IMR-90 (cell line): ENCODE data around the gene OR52W1. TPM values are rescaled to one million over a fixed set of nuclear protein-coding genes. Genes with fewer than 3 reads are reported as not detected.

Source experiments
- ATAC-seq: fragments of 200-7000 bp; cut with Tn5 transposase; 2 replicates; pipeline ENCODE4 v1.9.1; 2020; ENCODE audit warnings: low read depth, mild to moderate bottlenecking, moderate library complexity
- BruUV-seq: library from RNA; stranded (reverse); fragments of 400-500 nt; replicated peaks from 2 replicates; lab custom pipeline; 2021; lab: Mats Ljungman, UMichigan
- CTCF ChIA-PET: fragments of 300-600 bp; formaldehyde crosslinking; extraction: SDS; loops from one replicate; lab custom pipeline; 2021; ENCODE audit warnings: antibody characterized with exemption; lab: Yijun Ruan, JAX
- POLR2A ChIA-PET: fragments of 300-600 bp; sonication (Branson Sonifier 250); formaldehyde crosslinking; loops from one replicate; lab custom pipeline; 2022; ENCODE audit warnings: antibody characterized with exemption; ENCODE audit not compliant: unreplicated experiment; lab: Charles Lee
- DNase-seq: peaks from one replicate; pipeline ENCODE4 v3.0.0; 2013
- H2AFZ ChIP-seq: replicated peaks from 2 replicates; pipeline ENCODE3; 2013; ENCODE audit warnings: low read length, mild to moderate bottlenecking; ENCODE audit not compliant: poor library complexity
- H2AK5ac ChIP-seq: 2 replicates; pipeline ENCODE4 v1.6.1; 2013; ENCODE audit warnings: low read depth, low read length, inconsistent platforms
- H2AK9ac ChIP-seq: replicated peaks from 2 replicates; pipeline ENCODE3; 2013; ENCODE audit warnings: mild to moderate bottlenecking, low read depth, low read length, moderate library complexity; ENCODE audit not compliant: poor library complexity
- H2BK120ac ChIP-seq: 2 replicates; pipeline ENCODE4 v1.6.1; 2013; ENCODE audit warnings: low read depth, low read length, inconsistent platforms
- H2BK15ac ChIP-seq: 3 replicates; pipeline ENCODE4 v1.6.1; 2013; ENCODE audit warnings: low read depth, low read length, inconsistent platforms
- H2BK20ac ChIP-seq: 2 replicates; pipeline ENCODE4 v1.6.1; 2013; ENCODE audit warnings: low read depth, mild to moderate bottlenecking, inconsistent platforms, low read length, moderate library complexity
- H2BK5ac ChIP-seq: 2 replicates; pipeline ENCODE4 v1.6.1; 2013; ENCODE audit warnings: mild to moderate bottlenecking, low read depth, low read length, inconsistent platforms; ENCODE audit not compliant: poor library complexity, severe bottlenecking
- H3K14ac ChIP-seq: replicated peaks from 2 replicates; pipeline ENCODE4 v1.6.1; 2013; ENCODE audit warnings: low read depth, low read length, inconsistent platforms
- H3K18ac ChIP-seq: 2 replicates; pipeline ENCODE4 v1.6.1; 2013; ENCODE audit warnings: low read depth, low read length, control low read depth
- H3K23ac ChIP-seq: 2 replicates; pipeline ENCODE4 v1.6.1; 2013; ENCODE audit warnings: low read depth, low read length, inconsistent platforms
- H3K27ac ChIP-seq: 2 replicates; pipeline ENCODE4 v1.5.1; 2013; ENCODE audit warnings: mild to moderate bottlenecking, control low read depth, low read length; ENCODE audit not compliant: insufficient read depth
- H3K27me3 ChIP-seq: 2 replicates; pipeline ENCODE4 v1.6.1; 2013; ENCODE audit warnings: low read length; ENCODE audit not compliant: control insufficient read depth, insufficient read depth
- H3K36me3 ChIP-seq: 2 replicates; pipeline ENCODE4 v1.6.1; 2013; ENCODE audit warnings: low read length, mixed read lengths; ENCODE audit not compliant: control insufficient read depth, insufficient read depth
- H3K4ac ChIP-seq: 2 replicates; pipeline ENCODE4 v1.6.1; 2013; ENCODE audit warnings: low read depth, low read length, inconsistent platforms
- H3K4me1 ChIP-seq: 2 replicates; pipeline ENCODE4 v1.6.1; 2013; ENCODE audit warnings: low read length, mixed read lengths; ENCODE audit not compliant: control insufficient read depth, insufficient read depth
- H3K4me2 ChIP-seq: 2 replicates; pipeline ENCODE4 v1.6.1; 2013; ENCODE audit warnings: low read depth, mild to moderate bottlenecking, control low read depth, low read length, moderate library complexity
- H3K4me3 ChIP-seq: 2 replicates; pipeline ENCODE4 v1.5.1; 2013; ENCODE audit warnings: low read depth, mild to moderate bottlenecking, control low read depth, low read length, moderate library complexity; ENCODE audit not compliant: insufficient read depth
- H3K56ac ChIP-seq: 2 replicates; pipeline ENCODE4 v1.6.1; 2013; ENCODE audit warnings: low read length, inconsistent platforms; ENCODE audit not compliant: insufficient read depth; ENCODE audit errors: extremely low read depth
- H3K79me1 ChIP-seq, 2 experiments: 2 replicates each; pipeline ENCODE4 v1.6.1; 2013; ENCODE audit warnings: low read length in 2 of 2, inconsistent platforms in 1 of 2, low read depth in 1 of 2
- H3K9ac ChIP-seq: 2 replicates; pipeline ENCODE4 v1.6.1; 2013; ENCODE audit warnings: low read depth, low read length, control low read depth
- H3K9me1 ChIP-seq: 2 replicates; pipeline ENCODE4 v1.6.1; 2013; ENCODE audit warnings: low read length, inconsistent platforms; ENCODE audit not compliant: insufficient read depth
- H3K9me3 ChIP-seq: 2 replicates; pipeline ENCODE4 v1.6.1; 2013; ENCODE audit warnings: low read length; ENCODE audit not compliant: control insufficient read depth, insufficient read depth
- H4K20me1 ChIP-seq: 2 replicates; pipeline ENCODE4 v1.6.1; 2013; ENCODE audit warnings: low read length, inconsistent platforms; ENCODE audit not compliant: insufficient read depth
- H4K5ac ChIP-seq: 2 replicates; pipeline ENCODE4 v1.6.1; 2013; ENCODE audit warnings: mild to moderate bottlenecking, low read depth, low read length, control low read depth
- H4K8ac ChIP-seq, 2 experiments: 2 replicates each; pipeline ENCODE4 v1.6.1; 2013; ENCODE audit warnings: low read depth in 2 of 2, low read length in 2 of 2, control low read depth in 1 of 2, inconsistent platforms in 1 of 2
- H4K91ac ChIP-seq: 2 replicates; pipeline ENCODE4 v1.6.1; 2013; ENCODE audit warnings: low read depth, low read length, inconsistent platforms; ENCODE audit not compliant: insufficient read depth
- CEBPB ChIP-seq: IDR thresholded peaks from 2 replicates; pipeline ENCODE4 v1.6.1; 2012; ENCODE audit warnings: low read depth, low read length, improper control_type of control experiment
- CHD1 ChIP-seq: IDR thresholded peaks from 2 replicates; pipeline ENCODE4 v1.6.1; 2012; ENCODE audit warnings: low read depth, low read length, improper control_type of control experiment
- MXI1 ChIP-seq: IDR thresholded peaks from 2 replicates; pipeline ENCODE4 v1.6.1; 2012; ENCODE audit warnings: low read depth, mild to moderate bottlenecking, low read length, moderate library complexity, borderline replicate concordance
- WGBS, 2 experiments: methylation state at CpG; one replicate each; pipeline versions ENCODE4 v1.1.5 to v1.1.7; 2013; ENCODE audit warnings: missing lambda C conversion rate in 2 of 2; ENCODE audit not compliant: insufficient read length in 1 of 2; ENCODE audit errors: extremely low coverage in 2 of 2; 5-methylcytosine and 5-hydroxymethylcytosine counted together
- dilution Hi-C: fragments of 300-500 bp; cut with HindIII; formaldehyde crosslinking; loops from one replicate; pipeline ENCODE4 v1.14.3; 2018; ENCODE audit warnings: low sequenced_read_pairs; ENCODE audit not compliant: unreplicated experiment
- in situ Hi-C: fragments of 300-500 bp; cut with MboI; formaldehyde crosslinking; loops from 3 replicates; pipeline ENCODE4 v1.14.3; 2019; ENCODE audit warnings: low sequenced_read_pairs, inconsistent platforms, mixed read lengths
- intact Hi-C: fragments of 100-400 bp; cut with micrococcal nuclease; formaldehyde crosslinking; loops from 2 replicates; pipeline ENCODE4 v1.10.0; 2022
- polyA plus RNA-seq, 3 experiments: library from polyadenylated mRNA; depleted of rRNA; stranded (reverse); fragments of >200 nt; gene quantifications; 2 replicates each; pipeline ENCODE4 v1.2.3, GENCODE V29; 2012; ENCODE audit warnings: low replicate concordance in 1 of 3
- total RNA-seq: library from RNA; depleted of rRNA; stranded (reverse); fragments of >200 nt; gene quantifications from 2 replicates; pipeline ENCODE4 v1.2.3, GENCODE V29; 2012

OR52W1 gene
- total and polyA plus RNA-seq, 2 of the 4 experiments (the other 2 are of a cell fraction), result not detected

GRCh38 chr11:6204706-6205105 lies 5.7 kb downstream of the OR52W1 start:
- no peak overlapping the region for H2AK9ac ChIP-seq
- H4K5ac ChIP-seq, result no peak overlapping the region
- H3K9ac ChIP-seq, result no peak overlapping the region
- ATAC-seq (no peak), DNase-seq (no peak)
- H3K4me3 ChIP-seq, result no peak overlapping the region
- no peaks in the 10 kb centered on the region for H3K27me3 ChIP-seq
- BruUV-seq, result no TSS peak
- H3K27ac ChIP-seq, result no peak overlapping the region
- no peaks in the 10 kb centered on the region for H3K79me1 ChIP-seq
- no peak overlapping the region for H3K23ac ChIP-seq
- H3K4ac ChIP-seq, result no peak overlapping the region
- H4K20me1 ChIP-seq, result no peaks in the 10 kb centered on the region
- no peak overlapping the region for H2AFZ ChIP-seq
- ChIA-PET CTCF (no interaction called here), POLR2A (no interaction called here)
- H2BK15ac ChIP-seq, result no peak overlapping the region
- no peak overlapping the region for H2BK20ac ChIP-seq
- H2BK120ac ChIP-seq, result no peak overlapping the region
- no peak overlapping the region for H2AK5ac ChIP-seq
- intact Hi-C loops (no loop called here), dilution Hi-C loops (no loop called here), in situ Hi-C loops (no loop called here)
- WGBS, 2 experiments, result no CpG with 5 or more reads among the region's 1 CpG
- no peak overlapping the region for H2BK5ac ChIP-seq
- H3K36me3 ChIP-seq, result peaks cover 7% of the 10 kb centered on the region
- no peak overlapping the region for H4K8ac ChIP-seq
- H3K4me2 ChIP-seq, result no peak overlapping the region
- no peaks in the 10 kb centered on the region for H3K9me3 ChIP-seq
- no peak overlapping the region for H3K14ac ChIP-seq
- no peak overlapping the region for H4K91ac ChIP-seq
- no peak overlapping the region for H3K18ac ChIP-seq
- H3K9me1 ChIP-seq, result no peaks in the 10 kb centered on the region
- peaks cover 2% of the 10 kb centered on the region; the same call in 1 of the 2 replicates for H3K4me1 ChIP-seq
- no peak for TF ChIP-seq CHD1
- TF ChIP-seq CEBPB, result peak; percentile 50; the same call in 1 of the 2 replicates
- TF ChIP-seq MXI1, result no peak
- no peak overlapping the region for H3K56ac ChIP-seq
